ENCODE measurements around the gene TRH. TPM values are rescaled to one million over a fixed set of nuclear protein-coding genes. Genes with fewer than 3 reads are reported as not detected.
A peak's percentile ranks its signal among the peaks of the same experiment; 100 is the strongest.

TRH gene
- total RNA-seq, 2 experiments from 2014 or later, result not detected

DNA sequence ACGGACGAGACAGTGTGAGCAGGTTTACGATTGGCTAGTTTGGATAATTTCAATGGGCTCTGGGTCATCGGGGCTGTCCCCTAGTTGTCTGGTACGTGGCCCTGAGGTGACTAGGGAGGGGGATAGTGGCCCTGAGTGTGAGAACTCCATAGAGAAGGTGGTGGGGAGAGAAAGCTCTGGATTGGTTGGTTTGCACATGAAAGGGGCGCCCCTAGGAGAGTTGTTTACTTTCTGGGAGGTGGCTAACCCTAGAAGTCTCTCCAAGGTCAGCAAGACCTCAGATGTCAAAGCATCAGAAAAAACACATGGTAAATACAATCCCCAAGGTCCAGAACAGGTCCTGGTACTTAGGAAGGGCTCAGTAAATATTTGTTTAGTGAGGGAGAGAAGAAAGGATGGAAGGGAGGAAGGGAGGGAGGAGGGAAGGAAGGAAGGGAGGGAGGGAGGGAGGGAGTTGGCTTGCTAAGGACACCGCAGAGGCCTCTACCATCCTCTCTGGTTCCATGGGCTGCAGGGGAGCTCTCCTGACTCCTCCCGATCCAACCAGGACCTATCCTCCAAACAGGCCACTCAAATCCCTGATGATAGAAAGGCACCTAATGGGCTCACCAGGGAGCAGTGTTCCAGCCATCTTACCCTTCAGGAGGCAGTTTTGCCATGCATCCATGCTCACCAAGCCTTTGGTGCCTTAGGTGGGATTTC, 3.0 kb upstream of the TRH start:
- ChIA-PET CTCF (interaction anchor here (0.9 kb wide), 1 partner anchor 29 kb away, joined by 3 read pairs; no protein-coding TSS in a partner anchor), POLR2A (no interaction called here)
- H3K27me3 Mint-ChIP-seq, result peaks cover 35% of the 10 kb centered on the region
- no peaks in the 10 kb centered on the region for H3K9me3 Mint-ChIP-seq
- no peak for ATAC-seq
- no peak for DNase-seq
- TF ChIP-seq, protein P1, sequence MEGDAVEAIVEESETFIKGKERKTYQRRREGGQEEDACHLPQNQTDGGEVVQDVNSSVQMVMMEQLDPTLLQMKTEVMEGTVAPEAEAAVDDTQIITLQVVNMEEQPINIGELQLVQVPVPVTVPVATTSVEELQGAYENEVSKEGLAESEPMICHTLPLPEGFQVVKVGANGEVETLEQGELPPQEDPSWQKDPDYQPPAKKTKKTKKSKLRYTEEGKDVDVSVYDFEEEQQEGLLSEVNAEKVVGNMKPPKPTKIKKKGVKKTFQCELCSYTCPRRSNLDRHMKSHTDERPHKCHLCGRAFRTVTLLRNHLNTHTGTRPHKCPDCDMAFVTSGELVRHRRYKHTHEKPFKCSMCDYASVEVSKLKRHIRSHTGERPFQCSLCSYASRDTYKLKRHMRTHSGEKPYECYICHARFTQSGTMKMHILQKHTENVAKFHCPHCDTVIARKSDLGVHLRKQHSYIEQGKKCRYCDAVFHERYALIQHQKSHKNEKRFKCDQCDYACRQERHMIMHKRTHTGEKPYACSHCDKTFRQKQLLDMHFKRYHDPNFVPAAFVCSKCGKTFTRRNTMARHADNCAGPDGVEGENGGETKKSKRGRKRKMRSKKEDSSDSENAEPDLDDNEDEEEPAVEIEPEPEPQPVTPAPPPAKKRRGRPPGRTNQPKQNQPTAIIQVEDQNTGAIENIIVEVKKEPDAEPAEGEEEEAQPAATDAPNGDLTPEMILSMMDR (IDR thresholded peaks at IDR 0.05), result no peak
- H3K36me3 Mint-ChIP-seq (ENCODE audit: low read depth), result no peaks in the 10 kb centered on the region
- no peak overlapping the region for H3K4me3 Mint-ChIP-seq
- peaks cover 7% of the 10 kb centered on the region for H3K4me1 Mint-ChIP-seq (ENCODE audit: low read depth)
- H3K27ac Mint-ChIP-seq, result no peak overlapping the region
- intact Hi-C loops (cut with micrococcal nuclease), result no loop called here

DNA sequence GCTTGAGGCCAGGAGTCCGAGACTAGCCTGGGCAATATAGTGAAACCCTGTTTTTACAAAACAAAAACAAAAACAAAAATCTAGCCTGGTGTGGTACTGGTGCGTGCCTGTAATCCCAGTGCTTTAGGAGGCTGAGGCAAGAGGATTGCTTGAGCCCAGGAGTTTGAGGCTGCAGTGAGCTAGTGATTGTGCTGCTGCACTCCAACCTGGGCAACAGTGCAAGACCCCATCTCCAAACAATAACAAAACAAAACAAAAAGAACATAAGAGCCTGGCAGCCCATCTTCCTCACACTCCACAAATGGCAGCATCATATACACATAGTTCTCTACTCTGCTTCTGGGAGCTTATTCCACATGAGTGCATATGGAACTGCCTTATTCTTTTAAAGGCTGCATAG, 2.2 kb upstream of the TRH start:
- ChIA-PET CTCF (interaction anchor here (0.9 kb wide), 1 partner anchor 29 kb away, joined by 3 read pairs; no protein-coding TSS in a partner anchor), POLR2A (no interaction called here)
- Mint-ChIP-seq H3K4me1 (ENCODE audit: low read depth) (peaks cover 7% of the 10 kb centered on the region), H3K27ac (no peak overlapping the region), H3K4me3 (no peak overlapping the region), H3K9me3 (no peaks in the 10 kb centered on the region), H3K27me3 (peaks cover 38% of the 10 kb centered on the region), H3K36me3 (ENCODE audit: low read depth) (no peaks in the 10 kb centered on the region)
- DNase-seq (no peak), ATAC-seq (no peak)
- TF ChIP-seq, protein P1 (IDR thresholded peaks at IDR 0.05), result no peak
- intact Hi-C loops (cut with micrococcal nuclease), result no loop called here

DNA sequence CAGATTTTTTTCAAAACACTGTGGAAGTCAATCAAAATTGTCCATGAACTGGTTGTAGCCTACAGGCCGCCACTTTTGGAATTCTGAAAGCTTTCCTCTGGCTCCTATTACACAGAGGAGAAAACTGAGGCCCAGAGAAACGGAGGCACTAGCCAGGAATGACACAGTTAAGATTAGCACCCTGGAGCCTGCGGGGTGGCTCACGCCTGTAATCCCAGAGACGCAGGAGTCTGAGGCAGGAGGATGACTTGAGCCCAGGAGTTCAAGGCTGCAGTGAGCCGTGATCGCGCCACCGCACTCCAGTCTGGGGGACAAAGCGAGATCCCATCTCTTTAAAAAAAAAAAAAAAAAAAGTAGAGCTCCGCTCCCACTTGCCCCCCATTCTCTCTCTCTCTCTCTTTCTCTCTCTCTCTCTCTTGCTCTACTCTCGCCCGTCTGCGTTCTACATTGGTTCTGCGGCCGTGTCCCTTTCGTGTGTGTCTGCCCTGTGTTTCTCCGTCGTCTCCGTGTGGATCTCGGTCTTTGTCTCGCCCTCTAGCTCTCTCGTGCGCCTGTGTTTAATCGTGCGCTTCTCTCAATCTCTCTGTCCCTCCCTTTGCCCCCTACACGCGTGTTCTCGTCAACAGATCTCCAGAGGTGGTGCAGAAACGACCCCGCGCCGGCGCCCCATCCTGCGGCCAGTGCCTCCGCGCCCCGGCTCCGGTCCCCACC, 512 bp upstream of the TRH start:
- H3K4me3 Mint-ChIP-seq, result peak overlapping the region; percentile 34
- H3K9me3 Mint-ChIP-seq, result no peaks in the 10 kb centered on the region
- no peaks in the 10 kb centered on the region for H3K36me3 Mint-ChIP-seq (ENCODE audit: low read depth)
- TF ChIP-seq, protein P1 (IDR thresholded peaks at IDR 0.05), result no peak
- H3K27ac Mint-ChIP-seq, result no peak overlapping the region
- ATAC-seq (no peak), DNase-seq (no peak)
- peaks cover 43% of the 10 kb centered on the region for H3K27me3 Mint-ChIP-seq
- ChIA-PET POLR2A (no interaction called here), CTCF (no interaction called here)
- intact Hi-C loops (cut with micrococcal nuclease), result no loop called here
- H3K4me1 Mint-ChIP-seq (ENCODE audit: low read depth), result peaks cover 7% of the 10 kb centered on the region

DNA sequence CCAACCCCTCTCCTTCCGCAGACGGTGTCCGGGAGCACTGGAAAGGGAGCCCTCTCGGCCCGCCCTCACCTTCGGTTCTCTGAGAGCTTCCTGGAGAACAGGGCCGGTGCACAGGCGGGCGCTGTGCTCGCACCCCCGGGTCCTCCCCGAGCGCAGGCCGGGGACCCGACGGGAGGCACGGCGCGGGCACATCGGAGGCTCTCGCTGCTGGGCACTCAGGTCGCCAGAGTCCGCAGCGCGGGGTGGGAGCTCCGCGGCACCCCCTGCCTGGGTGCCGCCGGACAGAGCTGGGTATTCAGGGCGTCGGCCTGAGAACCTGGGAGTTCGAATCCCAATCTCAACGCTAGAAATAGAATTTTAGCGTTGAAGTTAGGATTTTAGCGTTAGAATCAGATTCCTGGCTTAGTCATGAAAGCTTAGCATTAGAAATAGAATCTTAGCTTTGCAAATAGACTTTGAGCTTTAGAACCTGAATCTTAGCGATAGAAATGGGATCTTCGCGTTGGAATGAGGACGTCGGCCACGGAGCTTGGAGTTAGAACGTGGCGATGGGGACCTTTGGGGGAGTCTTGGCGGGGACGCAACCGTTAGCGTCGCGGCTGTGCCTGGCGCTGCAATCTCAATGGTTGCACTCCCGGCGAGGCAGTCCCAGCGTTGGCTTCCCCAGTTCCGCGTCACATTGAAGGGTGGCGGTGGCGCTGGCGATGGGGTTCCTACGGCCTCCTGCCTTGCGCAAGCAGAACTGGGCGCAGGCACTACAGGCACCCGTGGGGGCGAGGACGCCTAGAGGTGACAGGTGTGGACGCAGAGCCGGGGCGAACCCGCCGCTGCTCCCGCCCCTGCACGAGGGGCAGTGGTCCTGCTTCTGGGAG, 549 bp downstream of the TRH start:
- DNase-seq (peak; percentile 21), ATAC-seq (peak; percentile 30)
- ChIA-PET CTCF (interaction anchor here (1.4 kb wide), 1 partner anchor 33 kb away, joined by 5 read pairs; no protein-coding TSS in a partner anchor), POLR2A (no interaction called here)
- peak overlapping the region; percentile 53 for H3K4me3 Mint-ChIP-seq
- peaks cover 7% of the 10 kb centered on the region for H3K4me1 Mint-ChIP-seq (ENCODE audit: low read depth)
- intact Hi-C loops (cut with micrococcal nuclease), result no loop called here
- H3K27ac Mint-ChIP-seq, result no peak overlapping the region
- peaks cover 43% of the 10 kb centered on the region for H3K27me3 Mint-ChIP-seq
- no peaks in the 10 kb centered on the region for H3K9me3 Mint-ChIP-seq
- TF ChIP-seq, protein P1 (IDR thresholded peaks at IDR 0.05), result no peak
- no peaks in the 10 kb centered on the region for H3K36me3 Mint-ChIP-seq (ENCODE audit: low read depth)
